Germinal center (tissue), 1 donor: Measurements from ENCODE around the gene RAET1E.
"Not testable (repeated sequence)": the region's sequence is repeated elsewhere in the genome, so short reads cannot be mapped to it uniquely, and the experiment has no call there.

ENCODE experiments used
- DNase-seq: peaks from one replicate; pipeline ENCODE4 v3.0.0; 2012; ENCODE audit warnings: mixed read lengths, low spot score

RAET1E gene

DNA sequence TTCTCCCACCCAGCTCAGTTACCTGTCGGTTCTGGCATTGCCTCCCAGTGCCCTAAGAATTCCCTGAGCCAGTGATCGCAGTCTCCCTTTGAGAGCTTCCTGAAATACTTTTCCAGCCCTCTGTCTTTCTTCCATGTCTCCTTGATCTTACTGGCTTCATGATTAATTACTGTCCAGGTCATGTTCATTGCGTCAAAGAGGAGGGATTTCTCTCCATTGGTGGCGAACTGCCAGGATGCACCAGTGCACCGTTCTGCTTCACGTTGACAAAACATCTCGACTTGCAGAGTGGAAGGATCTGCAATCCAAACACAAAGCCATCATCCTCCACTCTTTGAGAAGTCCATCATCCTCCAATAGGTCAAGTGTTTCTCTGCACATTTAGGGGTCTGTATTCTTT, 8.6 kb downstream of the RAET1E start:
- DNase-seq = no peak

DNA sequence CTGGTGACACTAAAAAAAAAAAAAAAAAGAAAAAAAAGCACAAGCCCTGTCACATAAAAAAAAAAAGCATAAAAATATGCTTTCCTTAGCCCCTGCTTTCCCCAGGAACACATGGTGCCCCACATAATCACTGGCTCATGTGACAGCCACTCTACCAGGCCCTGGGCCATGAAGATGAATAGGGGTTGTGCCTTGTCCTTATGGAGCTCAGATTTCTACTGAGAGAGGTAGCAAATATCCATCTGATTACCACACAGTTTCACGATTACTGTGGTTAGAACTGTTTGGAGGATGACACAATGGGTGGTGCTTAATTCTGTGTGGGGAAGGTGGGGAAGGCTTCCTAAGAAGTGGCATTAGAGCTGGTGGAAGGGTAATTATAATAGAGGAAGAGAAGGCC, 9.3 kb downstream of the RAET1E start:
- DNase-seq = no peak

DNA sequence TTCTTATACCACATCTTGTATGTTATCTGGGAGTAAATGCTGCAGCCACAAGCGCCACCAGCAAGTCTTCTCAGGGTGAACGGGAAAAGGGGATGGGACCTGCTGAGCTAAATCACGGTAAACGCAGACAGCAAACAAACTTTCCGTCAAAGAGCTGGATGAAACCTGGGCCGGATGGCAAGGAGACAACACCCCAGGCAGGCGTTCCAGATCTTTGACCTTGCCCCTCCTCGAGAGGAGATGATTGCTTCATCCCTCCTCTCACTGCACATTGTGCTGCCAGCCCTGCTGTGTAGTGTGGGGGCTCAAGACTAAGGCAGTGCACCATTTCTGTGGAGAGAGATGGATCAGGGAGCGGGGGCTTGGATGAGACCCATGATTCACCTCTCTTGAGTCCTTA, 9.8 kb downstream of the RAET1E start:
- DNase-seq = no peak

DNA sequence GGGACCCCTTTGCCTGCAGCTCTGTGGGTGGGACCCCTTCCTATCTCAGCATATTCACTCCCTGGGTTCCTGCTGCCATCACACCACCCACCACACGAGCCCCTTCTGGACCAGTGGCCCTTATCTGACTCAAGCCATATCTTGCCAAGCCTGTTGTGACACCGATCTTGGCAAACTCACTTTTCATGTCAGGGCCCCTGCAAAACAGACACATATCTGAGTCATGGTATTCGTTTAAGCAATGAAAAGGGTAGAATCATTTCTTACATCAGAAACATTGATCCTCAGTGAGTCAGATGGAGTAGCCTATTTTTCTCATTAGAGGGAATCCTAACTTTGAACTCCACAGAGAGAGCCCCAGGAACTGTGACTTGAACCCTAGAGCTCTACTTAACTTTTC, 10.6 kb downstream of the RAET1E start:
- DNase-seq = no peak

DNA sequence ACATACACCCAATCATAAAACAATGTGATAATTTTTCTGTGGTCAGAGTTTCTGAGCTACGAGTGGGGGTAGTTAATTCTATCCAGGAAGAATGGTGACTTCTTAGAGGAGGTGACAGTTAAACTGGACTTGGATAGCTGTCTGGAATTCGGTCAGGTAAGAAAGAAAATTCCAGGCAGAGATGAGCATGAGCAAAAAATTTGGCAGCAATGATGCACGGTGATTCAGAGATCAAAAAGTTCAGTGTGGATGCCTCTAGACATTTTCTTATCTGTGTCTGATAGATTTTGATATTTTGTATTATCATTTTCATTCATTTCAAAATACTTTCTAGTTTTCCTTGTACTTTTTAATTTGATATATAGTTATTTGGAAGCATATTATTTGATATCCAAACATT, 12.0 kb downstream of the RAET1E start:
- no peak for DNase-seq

DNA sequence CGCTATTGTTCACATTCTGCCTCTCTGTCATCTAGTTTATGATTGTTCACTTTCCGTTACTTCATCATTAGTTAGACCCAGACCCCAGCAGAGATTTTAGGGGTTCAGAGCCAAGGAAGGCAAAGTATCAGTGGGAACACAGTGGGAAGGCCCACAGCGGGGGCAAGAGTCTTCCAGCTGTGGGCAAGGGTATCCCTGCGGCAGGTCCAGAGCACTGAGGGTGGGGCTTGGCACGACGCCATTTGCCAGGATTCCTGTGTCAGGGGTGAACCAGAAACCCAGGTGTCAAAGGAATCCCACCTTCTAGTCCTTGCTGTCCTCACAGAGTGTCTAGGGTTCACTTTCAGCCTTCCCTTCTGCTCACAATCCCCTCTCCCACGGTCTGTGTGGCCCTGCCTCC, 13.3 kb downstream of the RAET1E start:
- DNase-seq = no peak

DNA sequence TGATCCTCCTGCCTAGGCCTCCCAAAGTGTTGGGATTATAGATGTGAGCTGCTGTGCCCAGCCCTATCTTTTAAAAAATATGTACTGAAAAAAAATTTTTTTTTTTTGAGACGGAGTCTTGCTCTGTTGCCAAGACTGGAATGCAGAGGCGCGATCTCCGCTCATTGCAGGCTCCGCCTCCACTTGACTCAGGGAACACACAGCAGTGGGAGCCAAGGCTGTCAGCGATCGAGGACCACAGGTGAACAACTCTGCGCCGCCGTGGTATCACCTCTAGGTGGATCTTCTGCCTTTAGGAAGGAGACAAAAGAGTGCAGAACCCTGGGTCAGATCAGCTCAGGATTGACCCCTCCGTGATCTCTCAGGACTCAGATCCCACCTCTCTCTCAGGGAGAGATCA, 13.7 kb downstream of the RAET1E start:
- no peak for DNase-seq

DNA sequence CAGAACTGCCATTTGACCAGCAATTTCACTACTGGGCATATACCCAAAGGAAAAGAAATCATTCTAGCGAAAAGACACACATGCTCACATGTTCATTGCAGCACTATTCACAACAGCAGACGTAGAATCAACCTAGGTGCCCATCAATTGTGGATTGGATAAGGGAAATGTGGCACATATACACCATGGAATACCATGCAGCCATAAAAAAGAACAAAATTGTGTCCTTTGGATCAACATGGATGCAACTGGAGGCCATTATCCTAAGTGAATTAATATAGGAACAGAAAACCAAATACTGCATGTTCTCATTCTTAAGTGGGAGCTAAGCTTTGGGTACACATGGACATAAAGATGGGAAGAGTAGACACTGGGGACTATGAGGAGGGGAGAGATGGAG, 16.1 kb downstream of the RAET1E start:
- no peak for DNase-seq

DNA sequence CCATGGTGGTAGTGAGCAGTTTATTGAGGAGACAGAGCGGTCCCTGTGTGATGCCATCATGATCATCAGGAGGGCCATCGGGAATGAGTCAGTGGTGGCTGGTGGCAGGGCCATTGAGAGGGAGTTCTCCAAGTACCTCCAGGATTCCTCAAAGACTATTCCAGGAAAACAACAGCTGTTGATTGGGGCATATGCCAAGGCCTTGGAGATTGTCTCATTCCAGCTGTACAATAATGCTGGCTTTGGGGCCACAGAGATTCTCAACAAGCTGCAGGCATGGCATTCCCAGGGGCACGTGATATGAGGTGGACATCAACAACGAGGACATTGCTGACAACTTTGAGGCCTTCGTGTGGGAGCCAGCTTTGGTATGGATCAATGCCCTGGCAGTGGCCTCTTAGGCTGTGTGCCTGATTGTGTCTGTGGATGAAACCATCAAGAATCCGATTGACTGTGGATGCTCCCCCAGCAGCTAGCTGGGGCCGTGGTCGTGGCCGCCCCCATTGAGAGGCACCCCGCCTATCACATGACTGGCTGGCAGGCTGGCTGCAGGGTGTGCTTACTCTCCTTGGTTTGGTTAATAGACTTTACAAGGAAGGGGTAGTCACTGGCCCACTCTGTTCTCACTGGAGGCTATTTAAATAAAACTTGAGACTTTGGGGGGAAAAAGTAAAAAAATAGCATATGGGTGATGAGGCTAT, 16.7 kb downstream of the RAET1E start:
- no peak for DNase-seq

DNA sequence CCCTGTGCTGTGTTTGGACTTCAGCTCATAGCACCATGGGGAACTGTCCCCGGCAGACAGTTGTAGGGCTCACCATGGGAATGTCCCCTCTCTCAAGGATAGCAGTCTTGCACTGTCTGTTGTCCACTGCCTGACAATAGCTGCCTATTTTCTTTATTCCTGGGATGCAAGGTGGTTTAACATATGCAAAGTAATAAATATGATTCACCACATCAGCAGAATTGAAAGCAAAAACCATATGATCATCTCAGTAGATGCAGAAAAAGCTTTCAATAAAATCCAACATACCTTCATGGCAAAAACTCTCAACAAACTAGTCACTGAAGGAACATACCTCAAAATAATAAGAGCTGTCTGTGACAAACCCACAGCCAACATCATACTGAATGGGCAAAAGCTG, 20.3 kb downstream of the RAET1E start:
- no peak for DNase-seq

DNA sequence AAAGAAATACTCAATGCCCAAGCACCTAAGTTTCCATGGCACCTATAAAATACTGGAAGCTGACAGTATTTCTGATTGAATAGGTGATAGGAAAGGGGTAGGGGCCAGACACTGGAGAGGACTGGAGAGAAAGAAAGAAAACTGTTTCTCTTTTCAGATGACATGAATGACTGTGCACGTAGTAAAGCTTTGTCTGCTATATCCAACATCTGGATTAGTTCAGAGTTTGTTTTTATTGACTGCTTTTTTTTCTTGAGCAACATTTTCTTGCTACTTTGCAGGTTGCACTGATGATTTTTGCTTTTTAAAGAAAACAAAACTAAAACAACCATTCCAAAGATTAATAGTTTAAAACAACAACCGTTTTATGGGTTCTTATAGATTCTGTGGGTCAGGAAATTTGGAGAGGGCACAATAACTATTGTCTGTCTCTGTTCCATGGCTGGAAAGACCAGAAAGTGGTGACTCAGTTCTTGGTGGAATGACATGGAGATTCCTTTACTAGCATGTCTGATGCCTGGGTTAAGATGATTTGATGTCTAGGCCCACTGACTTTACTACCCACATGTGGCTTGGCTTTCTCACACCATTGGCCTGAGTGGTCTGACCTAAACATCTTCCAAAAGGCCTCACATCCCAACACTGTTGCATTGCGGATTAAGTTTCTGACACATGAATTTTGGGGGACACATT, 21.5 kb downstream of the RAET1E start:
- no peak for DNase-seq

DNA sequence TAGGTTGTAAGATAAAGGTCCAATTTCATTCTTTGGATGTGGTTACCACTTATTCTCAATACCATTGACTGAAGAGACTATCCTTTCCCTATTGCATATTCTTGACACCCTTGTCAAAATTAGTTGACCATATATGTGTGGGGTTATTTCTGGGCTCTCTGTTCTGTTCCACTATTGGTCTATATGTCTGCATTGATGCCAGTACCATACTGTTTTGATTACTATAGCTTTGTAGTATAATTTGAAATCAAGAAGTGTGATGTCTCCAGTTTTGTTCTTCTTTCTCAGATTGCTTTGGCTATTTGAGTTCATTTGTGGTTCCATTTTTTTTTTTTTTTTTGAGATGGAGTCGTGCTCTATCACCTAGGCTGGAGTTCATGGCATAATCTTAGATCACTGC, 25.7 kb downstream of the RAET1E start:
- DNase-seq = no peak

DNA sequence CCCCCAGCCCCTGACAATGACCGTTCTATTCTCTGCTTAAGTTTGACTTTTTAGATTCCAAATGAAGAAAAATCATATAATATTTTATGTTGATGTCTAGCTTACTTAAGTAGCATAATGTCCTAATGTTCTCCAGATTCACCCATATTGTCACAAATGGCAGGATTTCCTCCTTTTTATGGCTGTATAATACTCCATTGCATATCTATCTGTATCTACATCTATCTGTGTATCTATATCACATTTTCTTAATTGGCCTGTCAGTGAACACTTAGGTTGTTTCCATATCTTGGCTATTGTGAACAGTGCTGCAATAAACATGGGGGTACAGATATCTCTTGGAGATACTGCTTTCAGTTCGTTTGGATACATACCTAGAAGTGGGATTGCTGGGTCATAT, 26.7 kb downstream of the RAET1E start:
- no peak for DNase-seq

DNA sequence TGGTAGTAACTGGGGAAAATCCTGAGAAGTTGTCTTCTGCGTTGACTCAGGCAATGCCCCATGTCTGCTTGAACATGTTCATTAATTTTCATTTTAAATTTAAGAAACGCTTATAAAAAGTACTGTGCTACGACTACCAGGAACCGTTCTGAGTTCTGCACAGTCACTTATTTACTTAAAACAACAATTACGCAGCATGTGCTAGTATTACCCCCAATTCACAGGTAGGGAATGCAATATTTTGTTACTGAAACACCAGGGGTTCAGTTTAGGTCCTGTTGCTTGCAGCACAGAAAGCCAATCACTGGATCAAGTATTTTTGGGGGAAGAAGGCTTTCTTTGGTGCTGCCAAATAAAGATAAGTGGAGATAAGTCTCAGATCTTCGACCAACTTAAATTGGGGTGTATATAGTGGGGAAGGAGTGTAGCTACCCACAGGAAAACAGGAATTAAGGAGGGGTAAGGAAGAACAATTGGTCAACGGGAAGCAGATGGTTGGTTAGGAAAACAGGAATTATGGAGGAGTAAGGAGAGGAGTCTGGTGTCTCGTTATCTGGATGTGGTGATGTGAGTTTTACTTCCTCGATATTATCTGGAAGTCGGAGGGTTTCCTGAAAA, 28.5 kb downstream of the RAET1E start:
- DNase-seq = no peak

DNA sequence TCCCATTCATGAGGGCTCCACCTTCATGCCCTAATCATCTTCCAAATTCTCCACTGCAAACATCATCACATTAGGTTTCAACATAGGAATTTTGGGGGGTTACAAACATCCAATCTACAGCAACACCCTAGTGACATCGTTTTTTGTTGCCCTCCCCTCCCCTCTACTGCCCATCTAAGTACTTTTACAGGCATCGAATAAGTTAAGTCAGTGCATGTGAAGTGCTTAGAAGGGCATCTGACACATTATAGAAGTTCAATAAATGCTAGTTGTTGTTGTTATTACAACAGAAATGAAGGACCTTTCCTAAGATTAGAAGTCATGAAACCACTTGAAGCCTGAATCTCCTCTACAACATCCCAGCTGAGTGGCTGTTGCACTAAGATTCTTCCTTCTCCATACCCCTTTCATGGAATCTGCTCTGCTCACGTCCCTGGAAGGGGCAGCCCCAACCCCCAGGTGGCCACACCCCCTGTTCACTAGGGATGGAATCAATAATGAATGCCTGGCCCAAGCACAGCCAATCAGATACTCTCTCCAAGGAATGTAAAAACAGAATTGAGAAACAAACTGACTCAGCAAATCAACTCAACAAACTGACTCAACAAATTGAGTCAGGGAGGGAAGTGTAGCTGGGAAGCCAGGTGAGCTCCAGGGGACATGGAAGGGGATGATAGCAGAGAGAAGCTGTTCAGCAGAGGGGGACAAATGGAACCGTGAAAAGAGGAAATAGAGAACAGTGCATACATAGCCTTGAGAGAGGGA, 29.9 kb downstream of the RAET1E start:
- no peak for DNase-seq

DNA sequence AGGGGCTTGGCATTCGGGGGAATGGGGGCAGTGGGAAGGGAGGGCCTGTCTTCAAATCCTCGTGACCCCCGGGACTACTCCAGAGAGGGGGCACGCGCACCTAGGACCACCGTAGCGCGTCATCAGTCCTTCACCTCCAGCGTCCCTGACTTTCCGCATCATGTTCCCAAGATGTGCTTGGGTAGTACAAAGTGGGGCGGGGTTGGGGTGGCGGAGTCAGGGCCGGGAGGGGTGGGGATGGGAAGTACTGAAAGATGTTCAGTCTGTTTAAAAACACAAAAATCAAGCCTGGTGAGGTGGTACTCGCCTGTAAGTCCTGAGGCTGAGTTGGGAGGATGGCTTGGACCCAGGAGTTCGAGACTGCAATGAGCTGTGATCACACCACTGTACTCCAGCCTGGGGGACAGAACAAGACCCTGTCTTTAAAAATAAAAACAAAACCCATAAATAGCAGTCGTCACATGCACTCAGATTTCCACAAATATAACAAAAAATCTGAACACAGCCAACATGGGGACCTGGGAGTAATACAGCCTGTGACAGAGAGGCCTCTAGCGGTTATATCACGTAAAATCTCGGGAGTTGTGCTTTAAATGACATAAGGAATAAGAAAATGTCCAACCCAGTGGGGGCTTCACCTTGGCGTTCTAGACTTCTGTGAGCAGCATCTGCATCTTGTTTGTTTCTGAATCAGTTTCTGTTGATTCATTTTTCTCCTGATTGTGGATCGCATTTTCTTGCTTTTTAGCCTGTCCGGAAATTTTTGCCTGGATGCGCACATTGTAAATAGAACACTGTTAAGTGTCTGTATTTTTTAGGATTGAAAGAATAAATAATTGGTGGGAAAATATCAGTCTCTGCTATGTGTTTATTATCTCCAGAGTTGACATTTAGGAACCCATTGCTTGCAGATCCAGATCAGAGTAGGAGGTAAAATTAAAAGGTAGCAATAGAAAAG, 33.1 kb downstream of the RAET1E start:
- peak; percentile 57 for DNase-seq

DNA sequence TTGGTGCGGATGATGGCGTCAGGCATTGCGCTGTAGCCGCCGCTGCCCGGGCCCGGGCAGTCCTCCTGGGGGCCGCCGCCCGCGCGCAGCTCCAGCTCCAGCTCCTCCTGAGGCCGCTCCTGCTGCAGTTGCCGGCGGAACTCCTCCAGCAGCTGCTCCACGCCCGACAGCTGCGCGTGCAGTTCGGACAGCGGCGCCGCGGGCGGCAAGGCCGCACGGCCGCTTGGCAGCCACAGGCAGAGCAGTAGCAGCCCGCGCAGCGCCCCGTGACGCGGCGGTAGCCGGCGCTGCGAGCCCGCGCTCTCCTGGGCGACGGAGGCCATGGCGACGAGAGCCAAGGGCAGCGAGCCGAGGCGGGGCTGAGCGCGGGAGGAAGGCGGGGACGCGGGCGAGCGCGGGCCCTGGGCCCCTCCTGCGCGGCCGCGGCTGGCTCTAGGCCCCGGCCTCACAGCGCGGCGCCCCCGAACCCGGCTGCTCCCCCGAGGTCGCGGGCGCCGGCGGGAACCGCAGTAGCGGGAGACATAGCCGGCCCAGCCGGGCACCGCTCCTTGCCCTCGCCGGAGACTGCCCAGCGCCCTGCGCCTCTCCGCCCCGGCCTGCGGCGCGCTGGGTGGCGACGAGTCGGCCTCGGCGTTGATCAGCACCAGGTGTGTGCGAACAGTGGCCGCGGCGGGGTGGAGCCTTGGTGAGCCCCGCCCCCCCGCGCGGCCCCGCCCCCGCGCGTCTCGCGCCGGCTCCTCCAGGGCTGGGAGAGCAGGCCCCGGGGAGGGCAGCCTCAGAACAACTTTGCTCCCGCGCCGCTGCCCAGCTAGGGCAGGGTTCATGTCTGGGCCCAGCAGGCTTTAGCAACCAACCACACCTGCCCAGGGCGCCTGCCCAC, 34.0 kb downstream of the RAET1E start, which contains the start of gene LRP11:
Gene LRP11, minus strand, starts transcription at position 662 of the 880 bp plus-strand sequence. Its CDS starts 339 bp downstream, at position 323.
- DNase-seq = peak; percentile 95

DNA sequence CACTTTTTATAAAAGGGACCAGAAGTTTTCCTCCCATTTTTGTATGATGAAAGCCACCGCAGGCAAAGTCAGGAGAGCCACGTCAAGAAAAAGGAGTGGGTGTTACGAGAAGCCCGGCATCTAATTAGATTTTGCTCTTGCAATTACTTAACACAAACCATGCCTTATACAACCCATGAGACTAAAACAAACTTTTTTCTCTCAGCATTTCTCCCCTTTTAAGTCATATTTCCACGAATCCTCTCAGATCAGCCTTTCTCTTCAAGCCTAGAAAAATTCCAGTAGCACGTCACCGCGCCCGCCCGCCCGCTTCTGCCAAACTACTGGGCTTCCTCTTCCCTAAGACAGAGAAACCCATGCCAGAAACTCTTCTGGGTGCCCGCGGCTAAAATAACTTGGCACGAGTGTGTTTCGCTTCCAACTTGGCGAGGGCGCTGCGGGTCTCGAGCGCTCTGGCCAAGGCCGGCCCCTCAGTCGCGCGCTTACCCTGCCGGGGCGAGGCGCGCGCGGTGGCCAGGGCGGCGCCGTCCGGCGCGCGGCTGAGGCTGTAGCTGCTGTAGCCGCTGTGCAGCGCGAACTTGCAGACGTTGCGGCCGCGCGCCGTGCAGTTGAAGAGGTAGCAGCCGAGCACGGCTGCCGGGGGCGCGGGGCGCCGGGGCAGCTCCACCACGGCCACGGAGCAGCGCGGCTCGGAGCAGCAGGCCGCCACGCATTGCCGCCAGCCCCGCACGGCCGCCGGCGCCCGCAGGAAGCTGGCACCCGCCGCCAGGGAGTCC, 34.8 kb downstream of the RAET1E start:
- peak; percentile 34 for DNase-seq

DNA sequence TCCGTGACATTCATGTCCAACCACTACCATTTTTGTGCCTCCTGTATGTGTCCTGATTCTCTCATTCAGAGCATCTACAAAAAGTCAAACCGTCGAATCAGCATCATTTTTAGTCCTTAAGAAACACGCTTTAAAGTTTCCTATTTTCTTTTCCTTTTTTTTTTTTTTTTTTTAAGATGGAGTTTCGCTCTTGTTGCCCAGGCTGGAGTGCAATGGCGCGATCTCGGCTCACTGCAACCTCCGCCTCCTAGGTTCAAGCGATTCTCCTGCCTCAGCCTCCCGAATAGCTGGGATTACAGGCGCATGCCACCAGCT, 35.5 kb downstream of the RAET1E start:
- not testable (repeated sequence) for DNase-seq
